Activated T-cell treated with anti-CD3 and anti-CD28 coated beads, Interleukin-2, amount 50 U/mL, for 1 hour (primary cell): ENCODE results near the gene TTBK1.
A peak's percentile ranks its signal among the peaks of the same experiment; 100 is the strongest.

Source experiments
- DNase-seq: peaks from one replicate; pipeline ENCODE4 v3.0.0-alpha.2; 2020

Gene TTBK1

DNA sequence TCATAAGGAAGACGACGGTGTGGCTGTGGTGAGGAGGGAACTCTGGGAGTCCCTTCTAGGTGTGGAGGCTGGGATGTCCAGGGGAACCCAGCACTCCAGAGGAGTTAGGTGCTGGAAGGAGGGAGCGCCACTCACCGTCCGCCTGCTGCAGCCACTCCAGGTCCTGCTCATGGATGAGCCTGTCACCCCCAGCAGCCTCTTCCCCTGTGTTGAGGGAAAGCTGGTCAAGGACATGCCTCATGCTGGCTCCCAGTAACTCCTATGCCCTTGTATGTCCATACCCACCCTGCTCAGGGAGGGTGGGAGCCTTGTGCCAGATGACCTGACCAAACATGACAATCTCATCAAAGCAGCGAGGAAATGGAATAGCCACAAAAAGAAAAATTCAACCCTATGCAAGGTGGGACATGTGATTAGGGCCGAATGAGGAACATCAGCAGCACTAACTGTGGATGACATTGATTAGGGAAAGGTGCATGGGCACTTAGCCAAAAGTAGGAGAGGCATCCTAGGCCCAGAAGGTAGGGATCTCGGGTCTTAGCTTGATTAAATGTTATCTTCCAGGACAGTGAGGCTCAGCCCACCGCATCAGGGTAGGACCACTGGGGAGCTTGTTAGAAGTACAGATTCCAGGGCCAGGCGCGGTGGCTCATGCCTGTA lies 17.0 kb upstream of the TTBK1 start:
- DNase-seq = no peak

DNA sequence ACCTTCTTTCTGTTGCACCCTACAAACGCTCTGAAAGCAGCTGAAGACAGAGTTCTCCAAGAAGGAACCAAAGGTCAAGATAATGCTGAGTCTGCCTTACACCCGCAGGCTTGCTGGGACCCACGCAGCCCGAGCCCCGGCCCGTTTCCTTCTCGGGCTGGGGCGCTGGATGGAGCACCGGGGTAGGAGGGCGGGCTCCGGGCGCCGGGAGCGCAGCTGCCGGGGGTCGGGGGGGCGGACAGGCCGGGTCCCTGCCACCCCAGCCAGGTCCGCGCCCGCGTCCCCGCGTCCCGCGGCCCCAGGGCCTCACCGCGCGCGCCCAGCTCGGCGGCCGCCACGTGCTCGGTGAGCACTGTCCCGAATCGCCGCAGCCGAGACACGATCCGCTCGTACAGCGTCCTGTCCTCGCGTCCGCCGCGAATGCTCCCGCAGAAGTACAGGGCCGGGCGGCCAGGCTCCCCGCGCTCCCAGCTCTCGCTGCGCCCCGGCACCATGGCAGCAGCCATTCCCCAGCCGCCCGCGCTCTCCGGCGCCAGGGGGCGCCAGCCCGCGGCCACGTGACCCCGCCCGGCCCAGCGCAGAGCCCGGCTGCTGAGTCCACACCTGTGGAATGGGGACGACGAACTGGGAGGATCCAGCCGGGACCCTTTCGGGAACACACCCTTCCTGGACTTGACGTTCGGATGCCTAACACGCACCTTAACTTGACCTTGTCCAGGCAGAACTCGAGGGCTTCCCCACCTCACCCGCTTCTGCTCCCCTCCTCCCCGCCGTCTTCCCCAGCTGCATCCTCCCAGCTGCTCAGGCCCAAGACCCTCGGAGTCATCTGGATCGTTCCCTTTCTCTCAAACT lies 14.1 kb upstream of the TTBK1 start, which contains the start of gene DNPH1:
TSS of gene DNPH1 (minus strand) at position 531 of the 852 bp plus-strand sequence. CDS start at position 506, 25 bp downstream.
- peak; percentile 90 for DNase-seq

DNA sequence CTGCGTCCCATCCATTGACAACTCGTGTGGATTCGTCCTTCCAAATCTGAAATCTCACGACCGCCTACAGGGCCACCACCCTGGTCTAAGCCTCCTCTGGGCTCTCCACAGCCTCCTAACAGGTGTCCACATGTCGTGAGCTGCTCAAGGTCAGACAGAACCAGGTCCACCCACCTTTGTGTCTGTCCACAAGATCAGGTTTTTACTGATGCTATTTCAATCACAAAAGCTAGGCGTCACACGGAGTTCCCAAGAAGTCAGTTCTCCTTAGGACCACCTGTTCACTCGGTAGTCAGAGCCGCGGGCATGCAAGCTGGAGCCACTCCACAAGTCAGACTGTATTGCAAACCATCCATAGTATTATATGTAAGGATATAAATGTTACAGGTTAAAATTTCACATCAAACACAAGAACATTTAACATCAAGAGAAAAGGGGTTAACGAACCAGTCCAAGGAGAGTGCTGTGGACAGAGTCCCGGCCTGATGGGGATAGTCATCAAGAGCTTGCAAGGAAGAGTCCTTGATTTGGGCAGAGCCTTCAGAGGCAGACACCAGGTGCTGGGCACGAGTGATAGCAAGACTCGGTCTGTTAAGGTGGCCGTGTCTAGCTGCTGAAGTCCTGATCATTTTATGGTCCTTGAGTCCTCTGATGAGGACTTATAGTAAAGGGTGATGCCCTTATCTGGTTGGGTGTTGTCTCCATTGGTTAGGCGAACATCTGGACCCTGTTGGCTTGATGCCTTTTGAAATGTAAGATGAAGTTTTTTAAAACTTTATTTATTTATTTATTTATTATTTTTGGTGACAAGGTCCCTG lies 13.3 kb upstream of the TTBK1 start:
- no peak for DNase-seq

DNA sequence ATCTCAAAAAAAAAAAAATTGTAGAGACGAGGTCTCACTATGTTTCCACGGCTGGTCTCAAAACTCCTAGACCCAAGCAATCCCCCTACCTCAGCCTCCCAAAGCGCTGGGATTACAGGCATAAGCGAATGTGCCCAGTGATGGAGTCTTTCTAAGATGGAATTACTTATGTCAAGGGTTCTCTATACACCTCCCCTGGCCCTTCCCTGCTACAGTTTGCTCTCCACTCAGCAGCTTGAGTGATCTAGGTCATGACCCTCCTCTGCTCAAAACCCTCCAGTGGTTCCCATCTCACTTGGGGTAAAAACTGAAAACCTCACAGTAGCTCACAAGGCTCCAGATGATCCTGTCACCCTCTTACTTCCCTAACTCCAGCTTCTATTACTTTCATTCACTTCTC lies 12.2 kb upstream of the TTBK1 start:
- DNase-seq = no peak

DNA sequence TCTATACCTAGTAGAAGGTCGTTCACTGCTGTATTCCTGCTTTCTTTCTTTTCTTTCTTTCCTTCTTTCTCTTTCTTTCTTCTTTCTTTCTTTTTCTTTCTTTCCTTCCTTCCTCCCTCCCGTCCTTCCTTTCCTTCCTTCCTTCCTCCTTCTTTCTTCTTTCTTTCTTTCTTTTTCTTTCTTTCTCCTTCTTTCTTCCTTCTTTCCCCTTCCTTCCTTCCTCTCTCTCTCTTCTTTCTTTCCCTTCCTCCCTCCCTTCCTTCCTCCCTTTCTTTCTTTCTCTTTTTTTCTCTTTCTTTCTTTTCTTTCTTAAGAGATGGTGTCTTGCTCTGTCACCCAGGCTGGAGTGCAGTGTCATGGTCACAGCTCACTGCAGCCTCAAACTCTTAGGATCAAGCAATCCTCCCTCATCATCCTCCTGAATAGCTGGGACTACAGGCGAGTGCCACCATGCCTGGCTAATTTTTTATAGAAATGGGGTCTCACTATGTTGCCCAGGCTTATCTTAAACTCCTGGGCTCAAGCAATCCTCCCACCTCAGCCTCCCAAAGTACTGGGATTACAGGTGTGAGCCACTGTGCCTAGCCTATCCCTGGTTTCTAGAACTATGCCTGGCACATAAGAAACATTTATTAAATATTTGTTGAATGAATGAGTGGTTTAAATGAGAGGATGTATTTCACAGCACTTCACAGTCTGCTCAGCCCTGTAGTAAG lies 11.4 kb upstream of the TTBK1 start:
- DNase-seq = no peak

DNA sequence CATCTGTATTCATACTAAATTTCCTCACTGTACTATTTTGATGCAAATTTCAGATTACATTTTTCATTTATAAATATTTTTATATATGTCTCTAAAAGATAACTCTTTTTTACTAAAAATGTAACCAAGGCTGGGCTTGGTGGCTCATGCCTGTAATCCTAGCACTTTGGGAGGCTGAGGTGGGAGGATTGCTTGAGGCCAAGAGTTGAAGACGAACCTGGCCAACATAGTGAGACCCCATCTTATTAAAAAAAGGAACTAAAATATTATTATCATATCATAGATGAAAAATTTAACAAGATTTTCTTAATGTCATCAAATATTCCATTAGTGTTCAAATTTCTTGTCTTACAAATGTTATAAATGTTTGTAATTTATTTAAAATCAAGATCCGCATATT lies 7.4 kb upstream of the TTBK1 start:
- DNase-seq = no peak

DNA sequence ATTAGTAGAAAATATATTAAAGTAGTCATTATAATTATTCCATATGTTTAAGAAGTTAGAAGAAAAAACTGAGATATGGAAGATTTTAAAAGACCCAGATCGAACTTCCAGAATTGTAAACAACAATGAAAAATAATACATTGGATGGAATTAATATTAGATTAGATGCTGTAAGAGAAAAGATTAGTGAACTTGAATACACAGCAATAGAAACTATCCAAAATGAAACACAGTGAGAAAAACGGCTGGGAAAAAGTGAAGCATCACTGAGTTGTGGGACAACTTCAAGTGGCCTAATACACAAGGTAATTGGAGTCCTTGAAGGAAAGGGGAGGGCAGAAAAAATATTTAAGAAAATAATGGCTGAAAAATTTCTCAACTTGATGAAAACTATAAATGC lies 4.2 kb upstream of the TTBK1 start:
- DNase-seq = no peak

DNA sequence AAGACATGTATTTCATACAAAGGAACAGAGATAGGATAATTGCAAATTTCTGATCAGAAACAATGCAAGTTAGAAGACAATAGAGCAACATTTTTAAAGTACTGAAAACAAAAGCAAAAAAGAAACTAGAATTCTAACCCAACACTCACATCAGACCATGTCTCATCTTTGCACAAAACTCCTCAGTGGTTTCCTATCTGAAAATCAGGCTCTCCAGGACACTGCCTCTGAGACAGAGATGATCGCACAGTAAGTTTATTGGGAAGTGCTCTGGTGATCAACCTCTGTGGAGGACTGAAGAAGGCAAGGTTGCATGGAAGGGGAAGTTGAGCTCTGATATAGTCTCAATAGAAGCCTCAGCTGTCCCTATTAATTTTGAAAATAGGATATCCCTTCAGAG lies 2.3 kb upstream of the TTBK1 start:
- no peak for DNase-seq

DNA sequence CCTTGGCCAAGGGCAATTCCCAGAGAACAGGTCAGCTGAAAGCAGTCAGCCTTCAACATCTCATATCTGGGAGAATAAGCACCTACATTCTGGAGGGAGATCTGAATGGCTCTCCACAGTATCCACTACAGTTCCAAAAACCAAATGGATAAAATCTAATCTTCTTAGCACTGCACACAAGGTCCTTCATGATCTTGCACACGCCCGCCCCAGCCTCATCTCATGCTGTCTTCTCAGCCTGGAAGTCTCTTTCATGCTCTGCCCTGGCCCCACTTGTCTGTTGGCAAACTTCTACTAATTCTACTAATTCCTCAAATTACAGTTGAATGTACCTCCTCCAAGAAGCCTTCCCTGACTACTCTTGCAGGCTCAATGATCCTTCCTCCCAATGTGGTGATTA lies 1.8 kb upstream of the TTBK1 start:
- DNase-seq = no peak

DNA sequence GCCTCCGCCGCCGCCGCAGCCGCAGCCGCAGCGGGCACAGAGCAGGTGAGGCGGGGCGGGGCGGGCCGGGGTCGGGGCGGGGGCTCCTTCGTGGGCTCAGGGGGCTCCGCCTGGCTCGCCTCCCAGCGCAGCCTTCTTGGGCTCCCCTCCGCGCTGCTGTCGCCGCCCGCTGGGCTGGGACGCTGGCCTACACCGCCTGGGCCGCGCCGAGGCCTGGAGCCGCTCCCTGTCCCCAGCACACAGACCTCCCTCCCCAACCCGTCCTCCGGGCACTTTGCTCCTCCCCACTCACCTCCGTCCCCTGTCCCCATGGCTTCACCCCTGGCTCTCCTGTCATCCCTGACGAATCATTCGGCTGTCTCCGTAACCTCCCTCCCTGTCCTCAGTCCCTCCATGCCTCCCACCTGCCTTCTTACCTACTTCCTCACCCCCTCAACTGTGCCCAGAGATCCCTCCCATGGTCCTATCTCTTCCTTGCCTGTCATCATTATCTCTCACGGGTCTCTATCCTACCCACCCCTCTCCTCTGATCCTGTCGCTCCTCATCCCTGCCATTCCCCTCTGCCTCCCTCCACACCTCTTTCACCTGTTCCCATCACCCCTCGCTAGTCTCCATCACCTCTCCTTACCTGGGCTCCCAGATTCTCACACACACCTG lies 512 bp downstream of the TTBK1 start:
- no peak for DNase-seq

DNA sequence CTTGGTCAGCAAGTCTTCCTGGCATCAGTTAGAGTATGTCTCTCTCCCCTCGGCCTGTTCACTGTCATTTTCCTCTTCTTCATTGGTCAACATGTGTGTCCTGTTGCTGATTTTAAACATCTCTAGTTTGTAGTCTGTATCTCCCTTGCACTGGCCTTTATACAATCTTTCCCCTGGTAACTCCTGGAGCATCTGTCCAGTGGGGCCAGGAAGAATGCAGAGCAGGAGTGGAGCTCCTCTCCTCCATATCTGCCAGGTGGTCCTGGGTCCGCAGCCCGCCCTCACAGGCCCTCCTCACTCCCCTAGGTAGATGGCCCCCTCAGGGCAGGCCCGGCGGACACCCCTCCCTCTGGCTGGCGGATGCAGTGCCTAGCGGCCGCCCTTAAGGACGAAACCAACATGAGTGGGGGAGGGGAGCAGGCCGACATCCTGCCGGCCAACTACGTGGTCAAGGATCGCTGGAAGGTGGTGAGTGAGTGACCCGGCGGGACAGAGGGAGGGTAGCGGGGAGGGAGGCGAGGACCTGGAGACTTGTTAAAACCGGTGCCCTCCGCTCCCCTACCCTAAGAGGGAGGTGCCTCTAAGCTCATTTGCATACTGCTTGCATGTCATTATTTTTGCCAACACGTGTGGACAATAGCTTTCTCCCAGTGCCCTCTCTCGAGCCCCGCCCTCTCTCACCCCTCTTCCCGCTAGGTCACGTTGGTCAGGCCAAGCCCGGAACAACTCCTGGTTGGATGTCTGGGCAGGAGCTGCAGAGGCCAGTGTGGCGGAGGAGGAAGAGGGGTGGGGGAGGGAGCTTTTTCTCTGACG lies 3.2 kb downstream of the TTBK1 start:
- no peak for DNase-seq

DNA sequence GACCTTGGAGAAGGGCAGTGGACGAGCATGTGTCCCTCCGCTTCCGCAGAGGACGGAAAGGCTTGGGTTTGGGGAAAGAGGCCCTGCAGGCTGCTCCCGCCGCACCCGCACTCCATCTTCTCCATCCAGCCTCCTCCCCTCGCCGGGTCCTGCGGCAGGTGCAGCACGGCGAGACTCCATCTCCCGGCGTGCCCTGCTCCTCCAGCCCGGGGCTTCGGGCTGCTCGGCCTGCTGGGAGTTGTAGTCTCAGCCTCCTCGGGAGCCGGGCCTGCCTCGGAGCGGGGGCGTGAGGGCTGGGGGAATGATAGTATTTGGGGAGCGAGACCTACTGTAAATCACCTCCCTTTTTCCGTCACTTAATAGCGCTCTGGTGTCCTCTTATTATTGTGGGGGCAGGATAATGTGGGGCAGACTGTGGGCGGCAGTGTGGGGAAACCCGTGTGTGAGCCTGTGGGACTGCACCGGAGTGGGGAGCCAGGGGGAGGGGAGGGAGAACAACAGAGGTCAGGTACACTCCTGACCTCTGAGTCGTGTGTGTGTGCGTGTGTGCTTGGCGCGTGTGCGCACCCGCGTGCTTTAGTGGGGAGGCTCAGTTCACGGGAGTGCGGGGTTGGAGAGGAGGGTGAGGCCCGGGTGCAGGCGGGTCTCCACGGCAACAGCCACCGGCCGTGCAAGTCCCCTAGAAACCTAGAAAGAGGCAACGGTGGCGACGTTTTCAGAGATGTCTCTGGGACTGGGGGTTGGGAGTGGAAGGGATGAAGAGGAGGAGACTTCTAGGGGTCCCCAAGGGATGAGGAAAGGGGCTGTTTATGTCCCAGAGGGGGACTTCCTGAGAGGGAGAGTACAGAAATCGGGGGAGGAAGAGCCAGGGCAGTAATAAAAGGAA lies 4.1 kb downstream of the TTBK1 start:
- DNase-seq = peak; percentile 80

DNA sequence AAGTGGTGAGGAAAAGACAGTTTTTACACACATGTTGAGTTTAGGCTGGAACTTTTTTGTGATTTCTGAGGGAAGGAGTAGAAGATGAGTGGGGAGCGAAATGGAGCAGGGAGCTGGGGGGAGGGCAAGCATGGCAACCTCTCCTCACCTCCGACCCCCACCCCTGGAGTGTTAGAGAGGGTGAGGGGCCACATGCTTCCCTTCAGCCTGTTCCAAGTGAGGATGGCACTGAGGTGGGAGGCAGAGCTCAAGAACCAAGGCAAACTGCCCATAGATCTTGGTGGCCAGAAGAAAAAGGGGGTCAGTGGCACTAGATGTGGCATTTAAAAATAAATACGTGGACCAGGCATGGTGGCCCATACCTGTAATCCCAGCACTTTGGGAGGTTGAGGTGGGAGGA lies 4.8 kb downstream of the TTBK1 start:
- no peak for DNase-seq

DNA sequence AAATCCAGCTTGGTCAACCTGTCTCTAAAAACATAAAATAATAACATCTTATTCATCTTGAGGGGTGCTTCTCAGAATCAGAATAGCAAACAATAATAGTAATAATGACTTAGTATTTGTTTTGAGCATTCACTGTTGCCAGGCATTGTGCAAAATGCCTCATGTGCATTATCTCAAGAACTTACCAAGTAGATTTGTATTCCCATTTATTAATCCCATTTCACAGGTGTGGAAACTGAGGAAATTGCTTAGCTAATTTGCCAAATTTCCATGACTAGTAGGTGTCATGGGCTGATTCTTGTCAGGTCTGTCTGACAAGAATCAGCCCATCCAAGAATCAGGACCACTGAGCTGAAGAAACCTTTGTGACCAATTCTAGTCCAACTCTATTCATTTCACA lies 5.5 kb downstream of the TTBK1 start:
- DNase-seq = no peak

DNA sequence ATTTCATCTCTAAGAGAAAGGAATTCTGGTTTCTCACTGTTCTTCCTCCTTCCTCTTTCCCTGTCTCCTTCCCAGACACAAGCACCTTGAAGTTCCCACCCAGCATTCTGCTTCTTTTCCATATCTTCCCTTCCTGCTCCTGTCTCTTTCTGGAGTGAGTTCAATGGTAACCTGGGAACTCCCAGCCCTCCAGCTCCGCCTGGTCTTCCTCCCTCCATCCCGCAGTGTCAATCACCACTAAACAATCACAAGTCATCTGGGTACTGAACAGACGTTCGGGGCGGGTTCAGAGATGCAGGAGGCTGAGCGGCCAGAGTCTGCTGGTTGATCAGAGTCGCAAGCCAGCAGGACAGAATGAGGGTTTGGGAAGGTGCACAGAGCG lies 7.7 kb downstream of the TTBK1 start:
- DNase-seq = no peak

DNA sequence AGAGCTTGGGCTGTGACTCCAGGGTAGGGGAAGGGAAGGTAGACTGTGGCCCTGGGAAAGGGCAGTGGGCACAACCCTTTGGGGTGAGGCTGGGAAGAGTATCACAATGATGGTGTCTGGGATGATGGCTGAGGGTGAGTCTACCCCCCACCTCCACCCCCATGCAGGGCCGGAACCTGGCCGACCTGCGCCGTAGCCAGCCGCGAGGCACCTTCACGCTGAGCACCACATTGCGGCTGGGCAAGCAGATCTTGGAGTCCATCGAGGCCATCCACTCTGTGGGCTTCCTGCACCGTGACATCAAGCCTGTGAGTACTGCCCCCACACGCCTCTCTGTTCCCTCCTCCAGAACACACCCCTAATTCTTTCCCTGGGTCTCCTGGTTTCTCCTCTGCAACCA lies 10.1 kb downstream of the TTBK1 start:
- DNase-seq = no peak

DNA sequence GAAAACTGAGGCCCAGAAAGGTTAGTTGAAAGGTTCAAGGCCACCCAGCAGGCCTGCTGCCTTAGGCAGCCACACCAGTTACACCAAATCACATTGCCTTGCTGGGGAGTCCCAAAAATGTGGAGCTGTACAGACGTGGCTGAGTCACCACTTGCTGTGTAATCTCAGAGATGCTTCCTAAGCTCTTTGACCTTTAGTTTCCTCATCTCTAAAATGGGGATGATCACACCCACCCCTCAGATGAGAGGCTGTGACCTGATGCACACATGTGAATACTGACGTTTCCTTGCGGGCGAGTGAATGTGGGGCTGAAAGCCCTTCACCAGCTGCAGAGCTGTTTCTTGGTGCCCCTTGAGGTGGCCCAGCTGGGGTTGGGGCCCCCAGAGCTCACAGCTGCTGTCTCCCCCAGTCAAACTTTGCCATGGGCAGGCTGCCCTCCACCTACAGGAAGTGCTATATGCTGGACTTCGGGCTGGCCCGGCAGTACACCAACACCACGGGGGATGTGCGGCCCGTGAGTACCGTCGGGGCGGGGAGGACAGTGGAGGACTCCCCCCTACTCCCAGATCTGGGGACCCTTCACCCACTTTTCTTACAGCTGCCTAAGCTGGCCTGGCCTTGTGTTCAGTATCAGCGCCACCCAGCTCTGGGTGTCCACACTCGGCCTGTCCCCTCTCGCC lies 11.0 kb downstream of the TTBK1 start:
- no peak for DNase-seq

DNA sequence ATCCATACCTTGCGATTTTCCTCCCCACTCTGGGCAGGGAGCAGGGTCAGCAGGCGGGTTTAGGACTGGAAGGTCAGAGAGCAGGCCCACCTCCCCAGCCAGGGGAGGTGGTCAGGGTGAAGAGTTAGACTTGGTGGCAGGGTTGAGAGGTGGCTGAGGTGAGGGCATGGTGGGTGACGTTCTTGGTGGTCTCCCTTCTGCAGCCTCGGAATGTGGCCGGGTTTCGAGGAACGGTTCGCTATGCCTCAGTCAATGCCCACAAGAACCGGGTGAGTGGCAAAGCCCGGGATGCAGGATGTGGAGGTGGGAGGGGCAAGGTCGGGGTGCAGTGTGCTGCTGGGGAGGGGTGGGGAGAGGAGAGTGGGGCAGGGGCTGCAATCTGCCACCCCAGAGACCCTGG lies 11.6 kb downstream of the TTBK1 start:
- no peak for DNase-seq

DNA sequence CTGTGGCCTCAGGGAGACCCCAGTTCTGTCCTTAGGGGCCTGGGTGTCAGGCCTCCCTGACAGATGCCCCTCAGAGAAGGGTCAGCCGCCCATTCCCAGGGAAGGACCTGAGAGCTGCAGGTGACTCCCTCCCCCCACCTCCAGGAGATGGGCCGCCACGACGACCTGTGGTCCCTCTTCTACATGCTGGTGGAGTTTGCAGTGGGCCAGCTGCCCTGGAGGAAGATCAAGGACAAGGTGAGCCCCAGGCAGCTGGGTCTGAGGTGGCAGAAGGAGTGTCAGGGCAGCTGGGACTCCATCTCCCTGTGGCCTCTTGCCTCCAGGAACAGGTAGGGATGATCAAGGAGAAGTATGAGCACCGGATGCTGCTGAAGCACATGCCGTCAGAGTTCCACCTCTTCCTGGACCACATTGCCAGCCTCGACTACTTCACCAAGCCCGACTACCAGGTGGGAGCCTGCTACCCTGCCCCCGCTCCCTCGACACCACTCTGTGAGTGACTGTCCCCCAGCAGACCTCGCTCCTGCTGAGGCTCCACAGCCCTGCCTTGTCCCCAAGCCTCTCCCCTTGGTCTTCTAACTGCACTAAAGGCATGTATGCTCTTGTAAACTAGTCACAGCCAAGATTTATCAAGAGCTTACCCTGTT lies 12.2 kb downstream of the TTBK1 start:
- DNase-seq = no peak
